GM19324 (cell line): Measurements from ENCODE around the gene OR4C5.
"Not testable (repeated sequence)": the region's sequence is repeated elsewhere in the genome, so short reads cannot be mapped to it uniquely, and the experiment has no call there.

Source experiments
- ATAC-seq: cut with Tn5 transposase; IDR thresholded peaks from one replicate; pipeline ENCODE4 v1.9.1; 2021; ENCODE audit warnings: mild to moderate bottlenecking, moderate library complexity; ENCODE audit not compliant: unreplicated experiment, low FRiP score

Gene OR4C5

GRCh38 chr11:48366365-48366764 lies at the start of gene OR4C5:
Gene OR4C5, minus strand, starts transcription at chr11:48366465. Its CDS starts 0 bp downstream, at chr11:48366465.
- no peak for ATAC-seq

- ATAC-seq = no peak
Observed at GRCh38 chr11:48384670-48385069, 18.4 kb upstream of the OR4C5 start.

- not testable (repeated sequence) for ATAC-seq
Observed at GRCh38 chr11:48384151-48384550, 17.9 kb upstream of the OR4C5 start.

- not testable (repeated sequence) for ATAC-seq
Observed at GRCh38 chr11:48361289-48361688, 5.0 kb downstream of the OR4C5 start.

- ATAC-seq = no peak
Observed at GRCh38 chr11:48354677-48355076, 11.6 kb downstream of the OR4C5 start.

- no peak for ATAC-seq
Observed at GRCh38 chr11:48354013-48354412, 12.3 kb downstream of the OR4C5 start.

- ATAC-seq = not testable (repeated sequence)
Observed at GRCh38 chr11:48346286-48346685, 20.0 kb downstream of the OR4C5 start.

- ATAC-seq = not testable (repeated sequence)
Observed at GRCh38 chr11:48342505-48342904, 23.8 kb downstream of the OR4C5 start.

GRCh38 chr11:48341466-48341865 lies 24.8 kb downstream of the OR4C5 start:
- ATAC-seq = no peak

- not testable (repeated sequence) for ATAC-seq
Observed at GRCh38 chr11:48324620-48325019, 41.6 kb downstream of the OR4C5 start, which contains the start of gene OR4C3. Gene OR4C3, plus strand, starts transcription at chr11:48324920. Its CDS starts 102 bp downstream, at chr11:48325022.

GRCh38 chr11:48319813-48320212 lies 46.5 kb downstream of the OR4C5 start:
- not testable (repeated sequence) for ATAC-seq
